MM.1S (cell line): ENCODE measurements around the gene TBC1D10A.

ENCODE experiments used
- DNase-seq: peaks from one replicate; pipeline ENCODE4 v3.0.0-alpha.2; 2015
- H2AFZ ChIP-seq: fragments of 300-600 bp; sonication (generic); 2 replicates; pipeline ENCODE4 v1.6.0; 2016; ENCODE audit warnings: antibody characterized with exemption, low read length
- H3F3A ChIP-seq: fragments of 300-600 bp; sonication (generic); 2 replicates; pipeline ENCODE4 v1.6.1; 2016; ENCODE audit warnings: mild to moderate bottlenecking, antibody characterized with exemption, low read length, moderate library complexity, mixed read lengths; ENCODE audit not compliant: insufficient read depth
- H3K27ac ChIP-seq: fragments of 300-600 bp; sonication (generic); 2 replicates; pipeline ENCODE4 v1.5.1; 2016; ENCODE audit warnings: mild to moderate bottlenecking, low read length
- H3K27me3 ChIP-seq: fragments of 300-600 bp; sonication (generic); replicated peaks from 2 replicates; pipeline ENCODE4 v1.6.0; 2016; ENCODE audit warnings: low read length; ENCODE audit not compliant: insufficient read depth
- H3K36me3 ChIP-seq: fragments of 300-600 bp; sonication (generic); replicated peaks from 2 replicates; pipeline ENCODE4 v1.6.1; 2016; ENCODE audit warnings: mild to moderate bottlenecking, low read length, mixed read lengths; ENCODE audit not compliant: insufficient read depth
- H3K4me1 ChIP-seq: fragments of 300-600 bp; sonication (generic); 2 replicates; pipeline ENCODE4 v1.6.1; 2016; ENCODE audit warnings: low read length, mixed read lengths
- H3K4me2 ChIP-seq: fragments of 300-600 bp; sonication (generic); 2 replicates; pipeline ENCODE4 v1.6.0; 2016; ENCODE audit warnings: low read depth, low read length
- H3K4me3 ChIP-seq: fragments of 300-600 bp; sonication (generic); 2 replicates; pipeline ENCODE4 v1.5.1; 2016; ENCODE audit warnings: low read length, mixed read lengths
- H3K79me2 ChIP-seq: fragments of 300-600 bp; sonication (generic); 2 replicates; pipeline ENCODE4 v1.6.1; 2016; ENCODE audit warnings: mixed run types, low read length, mixed read lengths
- H3K9ac ChIP-seq: fragments of 300-600 bp; sonication (generic); 2 replicates; pipeline ENCODE4 v1.6.1; 2016; ENCODE audit warnings: low read length, mixed read lengths
- H3K9me2 ChIP-seq: fragments of 300-600 bp; sonication (generic); replicated peaks from 2 replicates; pipeline ENCODE4 v1.6.1; 2016; ENCODE audit warnings: mild to moderate bottlenecking, low read length, mixed read lengths; ENCODE audit not compliant: insufficient read depth
- H3K9me3 ChIP-seq: fragments of 300-600 bp; sonication (generic); replicated peaks from 2 replicates; pipeline ENCODE4 v1.6.1; 2016; ENCODE audit warnings: mild to moderate bottlenecking, low read length, mixed read lengths; ENCODE audit not compliant: insufficient read depth
- H4K20me1 ChIP-seq: fragments of 300-600 bp; sonication (generic); 2 replicates; pipeline ENCODE4 v1.6.1; 2016; ENCODE audit warnings: mild to moderate bottlenecking, low read length, moderate library complexity, mixed read lengths; ENCODE audit not compliant: insufficient read depth
- CTCF ChIP-seq: fragments of 300-600 bp; sonication (generic); IDR thresholded peaks from 2 replicates; pipeline ENCODE4 v1.5.1; 2016; ENCODE audit warnings: antibody characterized with exemption, low read length, mixed read lengths
- EZH2 ChIP-seq: fragments of 300-600 bp; sonication (generic); optimal IDR thresholded peaks from 2 replicates; pipeline ENCODE3; 2017; ENCODE audit warnings: low read depth, mild to moderate bottlenecking, antibody characterized with exemption, low read length, mixed read lengths
- EZH2phosphoT487 ChIP-seq: fragments of 300-600 bp; sonication (generic); IDR thresholded peaks from 2 replicates; pipeline ENCODE4 v1.6.1; 2018; ENCODE audit warnings: antibody characterized with exemption, low read length

The TBC1D10A gene

GRCh38 chr22:30247561-30247960 lies 79.2 kb downstream of the TBC1D10A start:
- H3K9me3 ChIP-seq: no peaks in the 10 kb centered on the region
- no peak overlapping the region for H3K9ac ChIP-seq
- no peak overlapping the region for H3K4me2 ChIP-seq
- DNase-seq: no peak
- peaks cover 90% of the 10 kb centered on the region for H3K27me3 ChIP-seq
- no peak overlapping the region for H3K27ac ChIP-seq
- H3K36me3 ChIP-seq: no peaks in the 10 kb centered on the region
- peaks cover 3% of the 10 kb centered on the region; the same call in 1 of the 2 replicates for H4K20me1 ChIP-seq
- H3K4me1 ChIP-seq: no peaks in the 10 kb centered on the region; the same call in 1 of the 2 replicates
- TF ChIP-seq CTCF (no peak), EZH2 (no peak), EZH2phosphoT487 (no peak)
- no peaks in the 10 kb centered on the region for H3F3A ChIP-seq
- no peak overlapping the region for H2AFZ ChIP-seq
- no peak overlapping the region for H3K4me3 ChIP-seq
- no peaks in the 10 kb centered on the region for H3K79me2 ChIP-seq
- no peaks in the 10 kb centered on the region for H3K9me2 ChIP-seq

- no peaks in the 10 kb centered on the region; the same call in 1 of the 2 replicates for H3K4me1 ChIP-seq
- H3F3A ChIP-seq: no peaks in the 10 kb centered on the region
- peaks cover 3% of the 10 kb centered on the region; the same call in 1 of the 2 replicates for H4K20me1 ChIP-seq
- no peak for DNase-seq
- no peak for TF ChIP-seq CTCF
- TF ChIP-seq EZH2phosphoT487: no peak
- H3K27me3 ChIP-seq: peaks cover 86% of the 10 kb centered on the region
- no peak overlapping the region for H3K9ac ChIP-seq
- H3K4me3 ChIP-seq: peak overlapping the region; percentile 65; the same call in 1 of the 2 replicates
- H3K27ac ChIP-seq: no peak overlapping the region
- H3K4me2 ChIP-seq: peak overlapping the region; percentile 97
- no peaks in the 10 kb centered on the region for H3K36me3 ChIP-seq
- no peaks in the 10 kb centered on the region for H3K79me2 ChIP-seq
- H2AFZ ChIP-seq: no peak overlapping the region
- H3K9me2 ChIP-seq: no peaks in the 10 kb centered on the region
- no peaks in the 10 kb centered on the region for H3K9me3 ChIP-seq
These were observed 79.8 kb downstream of the TBC1D10A start for GRCh38 chr22:30246814-30247376.

GRCh38 chr22:30245985-30246813 lies 80.5 kb downstream of the TBC1D10A start, which contains the start of gene LIF:
TSS of gene LIF (minus strand) at chr22:30246759. CDS start at chr22:30246695, 64 bp downstream.
- no peaks in the 10 kb centered on the region for H3K9me2 ChIP-seq
- H3K4me2 ChIP-seq: peak within 1 kb of the TSS; percentile 97
- no peaks in the 10 kb centered on the region for H3F3A ChIP-seq
- H3K27me3 ChIP-seq: peaks cover 84% of the 10 kb centered on the region
- H3K9ac ChIP-seq: no peak within 1 kb of the TSS
- peak within 1 kb of the TSS; percentile 91 for H2AFZ ChIP-seq
- no peaks in the 10 kb centered on the region for H3K79me2 ChIP-seq
- no peaks in the 10 kb centered on the region for H3K36me3 ChIP-seq
- peaks cover 3% of the 10 kb centered on the region; the same call in 1 of the 2 replicates for H4K20me1 ChIP-seq
- H3K4me3 ChIP-seq: peak within 1 kb of the TSS; percentile 65
- no peaks in the 10 kb centered on the region; the same call in 1 of the 2 replicates for H3K4me1 ChIP-seq
- H3K9me3 ChIP-seq: no peaks in the 10 kb centered on the region
- H3K27ac ChIP-seq: no peak within 1 kb of the TSS
- peak; percentile 32 for TF ChIP-seq EZH2
- TF ChIP-seq EZH2phosphoT487: no peak
- peak; percentile 20 for TF ChIP-seq CTCF
- peak; percentile 18 for DNase-seq
